Liver (tissue), 3 donors: ENCODE results near the gene ABCB4.
A peak's percentile ranks its signal among the peaks of the same experiment; 100 is the strongest.

Experiments
- CTCF ChIP-seq: fragments of 150-350 bp; IDR thresholded peaks from 2 replicates; pipeline ENCODE4 v1.5.1; 2017; ENCODE audit warnings: improper control_type of control experiment, low read depth, low read length; ENCODE audit not compliant: missing input control
- FOXA2 ChIP-seq: IDR thresholded peaks from 2 replicates; pipeline ENCODE4 v1.6.1; 2016; ENCODE audit warnings: antibody characterized with exemption
- JUND ChIP-seq, 2 donors: IDR thresholded peaks; 2 replicates each; pipeline ENCODE4 v1.6.1; 2016; ENCODE audit warnings: antibody characterized with exemption in 2 of 2
- NR2F2 ChIP-seq: IDR thresholded peaks from 2 replicates; pipeline ENCODE4 v1.6.1; 2016; ENCODE audit warnings: antibody characterized with exemption
- REST ChIP-seq: IDR thresholded peaks from 2 replicates; pipeline ENCODE4 v1.6.1; 2016; ENCODE audit warnings: antibody characterized with exemption, mild to moderate bottlenecking
- YY1 ChIP-seq: IDR thresholded peaks from 2 replicates; pipeline ENCODE4 v1.6.1; 2016; ENCODE audit warnings: antibody characterized with exemption, mild to moderate bottlenecking
- ZBTB33 ChIP-seq: IDR thresholded peaks from 2 replicates; pipeline ENCODE4 v1.6.1; 2016; ENCODE audit warnings: antibody characterized with exemption
- donor health status: healthy.
- donor health status: healthy.

- no peak for TF ChIP-seq ZBTB33
- no peak for TF ChIP-seq CTCF
- TF ChIP-seq NR2F2: no peak
- TF ChIP-seq JUND (IDR thresholded peaks at IDR 0.05): no peak
- TF ChIP-seq REST: no peak
- peak; percentile 80 for TF ChIP-seq FOXA2
- no peak for TF ChIP-seq YY1
Observed at GRCh38 chr7:87364246-87364645, 111.2 kb downstream of the ABCB4 start.
